Activated CD4-positive, alpha-beta T cell treated with anti-CD3 and anti-CD28 coated beads for 48 hours (primary cell): ENCODE results near the gene PFKFB4.
A peak's percentile ranks its signal among the peaks of the same experiment; 100 is the strongest.

Source experiments
- DNase-seq: peaks from one replicate; pipeline ENCODE4 v3.0.0-alpha.2; 2020

Gene PFKFB4

DNA sequence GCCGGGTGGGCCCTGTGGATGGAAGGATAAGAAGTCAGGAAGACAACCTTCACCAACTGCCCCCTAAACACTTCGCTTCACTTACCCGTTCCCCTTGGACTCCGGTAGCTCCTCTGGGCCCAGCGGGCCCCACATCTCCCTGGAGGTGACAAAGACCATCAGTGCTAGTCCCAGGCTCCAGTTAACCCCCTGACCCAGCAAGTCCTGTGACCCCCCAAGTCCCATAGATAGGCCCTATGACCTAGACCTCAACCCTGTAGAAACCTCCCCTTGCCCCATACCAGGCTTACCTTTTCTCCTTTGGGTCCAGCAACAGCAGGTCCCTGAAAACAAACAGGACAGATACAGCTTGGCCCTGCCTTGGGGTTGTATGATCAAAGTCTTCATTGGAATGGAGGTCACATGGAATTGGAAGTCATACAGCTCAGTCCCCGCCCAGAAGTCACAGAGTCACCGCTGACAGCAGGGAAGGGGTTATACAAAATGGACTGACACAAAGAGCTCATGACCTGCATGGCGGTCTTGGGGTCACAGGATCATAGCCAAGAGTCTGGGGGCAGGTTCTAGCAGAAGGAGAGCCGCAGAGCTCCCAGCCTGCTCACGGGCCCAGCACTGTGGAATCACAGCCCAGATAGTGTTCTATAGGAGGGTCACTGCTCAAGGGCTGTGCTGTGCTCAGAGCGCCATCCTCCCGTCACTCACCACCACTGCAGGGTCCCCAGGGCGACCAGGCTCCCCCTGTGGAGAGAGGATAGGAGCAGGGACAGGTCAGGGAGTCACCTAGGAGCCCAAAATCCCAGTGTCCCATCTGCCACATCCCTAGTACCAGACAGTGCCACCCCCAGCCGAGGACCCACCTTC, 25.2 kb upstream of the PFKFB4 start:
- DNase-seq: no peak

DNA sequence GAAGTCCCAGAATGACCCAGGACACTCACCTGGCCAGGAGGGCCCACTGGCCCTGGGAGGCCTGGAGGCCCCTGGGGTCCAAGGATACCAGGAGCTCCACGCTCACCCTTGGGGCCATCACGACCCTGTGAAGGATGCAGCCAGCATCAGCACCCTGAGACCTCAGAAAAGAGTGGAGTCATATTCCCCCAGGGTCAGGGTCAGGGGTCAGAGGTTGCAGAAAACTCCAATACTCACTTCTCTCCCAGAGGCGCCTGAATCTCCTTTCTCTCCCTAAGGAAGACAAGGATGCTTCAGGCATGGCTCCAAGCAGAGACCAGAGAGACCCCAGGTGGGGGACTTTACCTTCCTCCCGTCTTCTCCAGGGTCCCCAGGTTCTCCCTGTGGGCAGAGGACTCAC, 20.0 kb upstream of the PFKFB4 start:
- no peak for DNase-seq

DNA sequence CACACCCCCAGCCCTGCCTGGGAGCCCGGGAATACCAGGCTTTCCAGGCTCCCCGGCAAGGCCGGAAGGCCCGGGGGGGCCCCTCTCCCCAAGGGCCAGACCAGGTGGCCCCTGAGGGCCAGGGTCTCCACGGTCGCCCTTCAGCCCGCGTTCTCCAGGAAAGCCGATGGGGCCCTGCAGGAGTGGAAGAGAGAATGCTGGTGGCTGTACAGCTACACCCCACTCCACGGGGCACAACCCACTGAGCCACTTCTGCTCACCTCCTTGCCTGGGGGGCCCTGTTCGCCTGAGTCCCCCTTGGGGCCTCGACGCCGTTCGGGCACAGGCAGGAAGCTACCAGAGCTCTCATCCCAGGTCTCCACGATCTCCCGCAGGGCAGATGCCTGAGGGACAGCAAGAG, 18.8 kb upstream of the PFKFB4 start:
- DNase-seq: no peak

DNA sequence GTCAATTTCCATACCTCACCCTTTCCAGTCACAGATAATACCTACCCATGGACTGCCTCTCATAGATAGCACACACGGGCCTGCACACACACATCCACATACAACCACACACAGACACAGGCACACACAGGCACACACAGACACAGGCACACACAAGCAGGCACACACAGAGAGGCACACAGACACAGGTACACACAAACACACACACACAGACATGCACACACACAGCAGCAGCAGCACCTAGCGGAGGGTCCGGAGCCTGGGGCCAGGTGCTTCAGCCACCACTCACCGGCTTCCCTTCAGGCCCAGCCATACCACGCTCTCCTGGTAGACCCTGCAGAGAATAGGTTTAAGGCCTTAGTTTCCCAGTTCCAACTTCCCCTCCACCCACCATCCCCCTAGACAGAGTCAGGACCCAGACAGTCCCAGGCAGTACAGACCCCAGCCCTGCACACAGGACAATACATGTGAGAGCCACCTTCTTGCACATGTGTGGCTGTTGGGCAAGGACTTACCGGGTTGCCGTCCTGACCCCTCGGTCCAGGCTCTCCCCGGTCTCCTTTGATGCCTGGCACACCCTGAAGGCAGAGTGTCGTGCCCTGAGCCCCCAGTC, 17.5 kb upstream of the PFKFB4 start:
- DNase-seq: no peak

DNA sequence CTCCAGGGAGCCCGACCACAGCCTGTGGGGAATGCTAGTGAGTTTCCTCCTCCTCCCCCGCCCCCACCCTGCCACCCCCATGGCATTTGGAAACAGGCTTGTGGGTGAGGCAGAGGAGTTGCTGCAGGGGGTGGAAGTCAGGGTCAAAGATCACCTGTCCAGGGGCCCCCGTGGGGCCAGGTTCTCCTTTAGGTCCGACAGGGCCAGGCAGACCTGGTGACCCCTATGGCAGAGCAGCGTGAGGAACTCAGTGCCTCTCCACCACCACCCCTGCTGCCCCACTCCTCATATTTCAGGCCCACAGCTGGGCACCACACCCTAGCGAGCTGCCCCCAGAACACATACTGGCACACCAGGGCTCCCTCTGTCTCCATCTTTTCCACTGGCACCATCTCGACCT, 15.9 kb upstream of the PFKFB4 start:
- no peak for DNase-seq

- DNase-seq: no peak
Observed at GRCh38 chr3:48571938-48572337, 15.3 kb upstream of the PFKFB4 start.

GRCh38 chr3:48569808-48570450, 13.3 kb upstream of the PFKFB4 start:
- no peak for DNase-seq

GRCh38 chr3:48569400-48569799, 12.8 kb upstream of the PFKFB4 start:
- DNase-seq: no peak

- no peak for DNase-seq
Observed at GRCh38 chr3:48568476-48568875, 11.9 kb upstream of the PFKFB4 start.

- DNase-seq: no peak
Observed at GRCh38 chr3:48567500-48567899, 10.9 kb upstream of the PFKFB4 start.

GRCh38 chr3:48567090-48567489, 10.5 kb upstream of the PFKFB4 start:
- no peak for DNase-seq

GRCh38 chr3:48566401-48566760, 9.8 kb upstream of the PFKFB4 start:
- DNase-seq: no peak

DNA sequence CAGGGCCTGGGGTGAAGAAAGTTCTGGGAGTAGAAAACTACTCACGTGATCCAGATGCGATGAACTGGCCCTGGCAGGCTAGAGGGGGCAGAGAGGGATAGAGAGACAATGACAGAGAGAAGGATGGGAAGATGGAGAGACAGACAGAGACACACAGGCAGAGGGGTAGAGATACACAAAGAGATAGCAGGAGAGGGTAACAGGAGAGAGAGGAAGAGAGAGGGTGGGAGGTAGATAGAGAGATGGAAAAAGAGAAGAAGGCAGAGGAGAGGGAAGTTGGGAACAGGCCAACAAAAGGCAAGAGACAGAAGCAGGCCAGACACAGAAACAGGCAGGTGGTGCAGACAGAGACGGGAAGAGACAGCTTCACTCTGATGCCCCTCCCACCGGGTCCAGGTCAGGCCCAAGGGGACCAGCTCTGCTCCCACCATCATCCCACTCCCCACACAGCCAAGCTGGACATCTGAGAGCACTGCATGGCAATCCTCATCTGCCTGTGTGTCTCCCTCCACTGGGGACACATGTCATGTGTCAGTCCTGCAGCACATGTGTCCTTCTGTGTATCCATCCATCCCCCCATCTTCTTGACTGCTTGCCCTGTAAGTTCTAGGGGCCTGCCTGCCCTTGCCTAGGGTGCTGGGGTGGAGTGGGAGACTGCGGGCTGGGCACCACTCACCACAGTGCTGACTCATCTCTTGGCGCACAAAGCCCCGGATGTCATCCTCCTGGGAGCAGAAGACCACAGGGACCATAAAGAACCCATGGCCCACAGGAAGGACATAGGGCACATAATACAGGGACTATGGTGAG, 9.2 kb upstream of the PFKFB4 start:
- DNase-seq: peak; percentile 32

GRCh38 chr3:48565186-48565585, 8.6 kb upstream of the PFKFB4 start:
- DNase-seq: no peak

DNA sequence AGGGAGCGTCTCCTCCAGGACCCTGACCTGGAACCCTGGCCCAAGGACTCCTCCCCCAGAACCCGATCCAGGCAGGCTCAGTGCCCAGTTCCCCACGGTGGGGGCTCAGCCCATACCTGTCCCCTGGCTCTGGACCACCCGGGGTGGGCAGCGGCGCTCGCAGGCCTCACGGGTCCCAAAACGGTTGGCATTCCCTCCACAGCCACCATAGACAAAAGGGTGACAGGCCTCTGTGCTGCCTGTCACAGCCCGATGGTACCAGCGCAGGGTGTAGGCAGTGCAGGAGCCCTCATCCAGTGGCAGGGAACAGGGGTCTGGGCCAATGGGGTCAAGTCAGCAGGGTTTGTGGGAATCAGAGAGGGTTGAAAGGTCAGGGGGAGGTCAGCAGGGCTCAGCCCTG, 8.1 kb upstream of the PFKFB4 start:
- DNase-seq: no peak

DNA sequence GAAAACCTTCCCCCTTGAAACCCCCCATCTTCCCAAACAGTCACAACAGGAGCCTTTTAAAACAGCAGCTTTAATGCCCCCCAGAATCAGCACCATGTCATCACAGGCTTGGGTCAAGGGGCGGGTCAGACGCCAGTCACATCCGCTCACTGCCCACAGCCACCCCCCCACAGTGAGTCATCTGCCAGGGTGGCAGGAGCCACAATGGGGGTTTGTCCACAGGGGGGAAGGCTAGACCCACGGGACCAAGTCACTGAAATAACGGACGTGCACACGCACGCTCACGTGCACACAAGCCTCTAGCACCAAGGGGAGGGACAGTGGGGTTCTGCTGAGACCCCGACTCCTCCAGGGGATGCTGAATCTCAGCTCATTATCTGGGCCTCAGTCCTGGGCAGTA, 7.4 kb upstream of the PFKFB4 start:
- peak; percentile 25 for DNase-seq

DNA sequence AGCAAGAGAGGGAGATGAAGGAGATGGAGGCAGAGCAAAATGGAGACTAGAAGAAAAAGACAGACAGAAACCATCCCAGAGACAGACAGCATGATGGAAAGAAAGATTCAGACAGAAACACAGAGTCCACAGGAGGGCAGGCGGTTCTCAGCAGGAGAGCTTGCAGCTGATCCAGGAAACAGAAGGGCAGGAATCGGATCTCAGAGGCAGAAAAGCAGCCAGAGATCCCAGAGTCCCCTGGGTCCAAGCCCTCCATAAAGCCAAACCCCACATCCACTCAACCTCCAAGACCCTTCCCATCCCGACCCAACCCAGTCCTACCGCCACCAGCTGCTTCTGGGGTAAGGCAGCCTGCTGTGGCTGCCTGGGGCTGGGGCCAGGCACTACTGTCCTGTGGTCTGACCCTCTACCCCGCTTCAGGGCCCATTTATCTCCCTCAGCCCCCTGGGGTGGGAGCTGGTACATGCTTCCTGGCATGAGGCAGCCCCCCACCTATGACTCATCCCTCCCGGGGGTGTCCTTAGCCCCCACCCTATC, 6.8 kb upstream of the PFKFB4 start, which contains the start of gene UCN2:
Gene UCN2, minus strand, starts transcription at position 400 of the 537 bp plus-strand sequence. CDS start 657 bp downstream, outside the sequence.
- DNase-seq: no peak

DNA sequence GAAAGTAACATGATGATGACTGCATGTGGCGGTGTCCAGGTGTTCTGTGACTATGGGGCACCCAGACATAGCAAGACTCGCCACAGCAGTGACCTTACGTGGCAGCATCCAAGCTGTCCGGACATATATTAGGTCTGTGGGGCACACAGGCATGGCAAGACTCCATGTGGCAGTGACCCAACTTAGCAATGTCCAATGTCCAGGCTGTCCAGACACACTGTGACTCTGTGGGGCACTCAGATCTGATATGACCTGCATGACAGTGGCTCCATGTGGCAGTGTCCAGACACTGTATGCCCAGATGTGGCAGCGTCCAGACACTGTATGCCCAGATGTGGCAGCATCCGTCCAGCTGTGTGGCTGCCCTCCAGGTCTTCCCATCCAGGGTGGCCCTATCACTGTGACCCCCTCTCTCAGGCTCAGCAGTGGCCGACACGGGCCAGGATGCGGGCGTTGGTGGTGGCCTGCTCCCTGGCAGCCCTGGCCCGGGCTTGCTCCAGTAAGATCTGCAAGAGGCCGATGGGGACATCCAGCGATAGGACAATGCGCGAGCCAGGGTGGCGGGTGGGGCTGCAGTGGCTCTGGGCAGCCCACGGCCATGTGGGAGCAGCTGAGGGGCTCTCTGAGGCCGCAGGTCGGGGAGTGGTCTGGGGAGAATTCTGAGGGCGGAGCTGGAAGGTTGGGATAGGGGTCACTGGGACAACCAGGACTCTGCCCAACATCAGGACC, 5.9 kb upstream of the PFKFB4 start:
- DNase-seq: no peak

DNA sequence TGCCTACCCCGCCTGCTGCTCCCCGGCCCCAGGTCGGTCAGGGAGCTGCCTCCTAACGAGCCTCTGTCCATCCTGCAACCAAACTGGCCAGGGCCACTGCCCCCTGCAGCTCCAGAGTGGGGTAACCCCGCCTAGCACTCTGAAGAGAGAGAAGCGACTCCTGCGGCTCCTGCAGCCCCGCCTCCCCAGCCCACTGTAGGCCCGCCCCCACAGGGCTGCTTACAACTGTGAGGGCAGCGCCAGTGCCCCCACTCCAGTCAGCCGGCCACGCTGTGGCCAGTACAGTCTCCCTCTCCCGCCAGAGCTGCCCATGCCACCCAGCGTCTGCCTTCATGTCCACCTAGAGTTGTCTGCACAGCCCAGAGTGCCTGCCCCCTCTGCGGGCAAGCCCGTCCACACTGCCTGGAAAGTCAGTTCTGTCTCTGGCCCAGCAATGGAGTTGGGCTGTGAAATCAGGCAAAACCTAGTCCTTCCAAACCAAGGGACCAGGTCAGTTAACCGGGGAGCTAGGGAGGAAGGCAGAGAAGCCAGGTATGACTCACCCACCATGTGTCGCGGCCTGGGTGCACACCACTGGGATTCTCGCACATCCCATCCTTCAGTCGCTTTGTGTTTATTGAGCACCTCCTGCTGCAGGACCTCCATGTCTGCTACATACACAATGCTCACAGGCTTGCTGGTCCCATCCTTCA, 4.6 kb upstream of the PFKFB4 start:
- DNase-seq: peak; percentile 14

GRCh38 chr3:48560648-48561018, 4.0 kb upstream of the PFKFB4 start:
- no peak for DNase-seq

GRCh38 chr3:48558493-48559134, 2.0 kb upstream of the PFKFB4 start:
- no peak for DNase-seq
